ENCODE measurements around the gene TPST1. TPM values are rescaled to one million over a fixed set of nuclear protein-coding genes. Genes with fewer than 3 reads are reported as not detected.

Gene TPST1
- polyA plus RNA-seq, 4 donors = 35.4 to 51.4 (median 41.8) TPM

Other genes starting within 250 kb of the TPST1 start
- gene GUSB, start 223.1 kb upstream of the TPST1 start, polyA plus RNA-seq (ENCODE audit: insufficient read length in 4 of 4) = 10 to 100 TPM; 60.2 to 83.7 (median 73.7) TPM
- 10 to 100 TPM; 13.8 to 37.4 (median 29.1) TPM for gene ASL, start 129.5 kb upstream of the TPST1 start, polyA plus RNA-seq (ENCODE audit: insufficient read length in 4 of 4)
- 10 to 100 TPM; 21.7 to 33.5 (median 27.1) TPM for gene CRCP, start 90.5 kb upstream of the TPST1 start, polyA plus RNA-seq (ENCODE audit: insufficient read length in 4 of 4)